ENCODE data around the gene CCDC71L. TPM values are rescaled to one million over a fixed set of nuclear protein-coding genes. Genes with fewer than 3 reads are reported as not detected.

Gene CCDC71L
- total RNA-seq, 1 donor from 2014 or later: 7.4 TPM

Other genes starting within 250 kb of the CCDC71L start
- gene PIK3CG, start 204.1 kb upstream of the CCDC71L start, total RNA-seq: 4.7 TPM

Measured in skin of body (tissue), 1 donor.